Measurements from ENCODE around the gene EVA1A.

Gene EVA1A, protein sequence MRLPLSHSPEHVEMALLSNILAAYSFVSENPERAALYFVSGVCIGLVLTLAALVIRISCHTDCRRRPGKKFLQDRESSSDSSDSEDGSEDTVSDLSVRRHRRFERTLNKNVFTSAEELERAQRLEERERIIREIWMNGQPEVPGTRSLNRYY

DNA sequence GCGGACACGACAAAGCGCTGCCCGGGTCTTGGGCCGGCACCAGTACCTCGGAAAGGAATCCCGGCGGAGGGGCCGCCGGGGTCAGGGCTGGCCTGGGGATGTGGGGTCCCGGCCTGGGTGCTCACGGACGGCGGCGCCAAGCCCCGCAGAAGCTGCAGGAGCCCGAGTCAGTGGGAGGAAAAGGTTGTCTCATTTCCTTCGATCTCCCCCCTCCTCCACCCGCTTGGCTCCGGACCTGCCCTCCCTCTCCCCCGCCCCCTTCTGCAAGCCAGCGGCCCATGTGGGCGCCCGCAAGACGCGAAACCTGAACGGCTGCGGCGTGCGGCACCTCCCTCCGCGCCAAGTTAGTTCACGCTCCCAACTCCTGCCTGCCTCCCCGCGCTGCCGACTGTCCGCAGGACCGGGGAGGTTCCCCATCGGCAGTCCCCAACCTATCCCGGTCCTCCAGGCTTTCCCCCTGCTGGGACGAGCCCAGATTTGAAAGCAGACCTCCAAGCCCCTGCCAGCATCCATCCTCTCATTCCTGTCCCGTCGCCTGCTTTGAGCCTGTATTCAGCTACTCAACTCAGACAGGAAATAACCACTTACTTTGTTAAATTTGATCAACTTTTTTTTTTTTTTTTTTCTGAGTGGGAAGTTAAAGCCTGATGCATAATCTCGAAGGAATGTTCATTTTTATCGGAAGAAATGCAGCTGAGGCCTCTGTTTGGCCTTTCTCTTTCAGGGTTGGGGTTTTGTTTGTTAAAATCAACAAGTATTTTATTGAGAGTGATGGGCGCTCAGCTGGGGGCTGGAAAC is at the start of gene EVA1A:
EVA1A (minus strand) TSS at position 172 of the 798 bp plus-strand sequence. CDS start 42,799 bp downstream, outside the sequence.
- Histone ChIP-seq H3K4me1 (ENCODE audit: control insufficient read depth in 5 of 5, insufficient read depth in 5 of 5, low read length in 5 of 5) (peaks cover 0 to 20% (median 10%) of the 10 kb centered on the region in 5 donors), H3K4me3 (ENCODE audit: low read depth in 1 of 5, low read length in 5 of 5) (peak within 1 kb of the TSS; percentile 39 to 65 (median 61)), H3K27ac (ENCODE audit: low read depth, low read length) (no peak within 1 kb of the TSS), H3K27me3 (ENCODE audit: control insufficient read depth in 5 of 5, insufficient read depth in 4 of 5, low read length in 5 of 5) (peaks cover 0 to 11% (median 10%) of the 10 kb centered on the region in 5 donors), H3K36me3 (ENCODE audit: control insufficient read depth in 5 of 5, insufficient read depth in 5 of 5, low read length in 5 of 5) (no peaks in the 10 kb centered on the region), H3K9me3 (ENCODE audit: control insufficient read depth in 5 of 5, low read length in 5 of 5) (no peaks in the 10 kb centered on the region), H3K9ac (ENCODE audit: low read length in 5 of 5) (peak within 1 kb of the TSS in 1 of 5 donors; percentile 55)

DNA sequence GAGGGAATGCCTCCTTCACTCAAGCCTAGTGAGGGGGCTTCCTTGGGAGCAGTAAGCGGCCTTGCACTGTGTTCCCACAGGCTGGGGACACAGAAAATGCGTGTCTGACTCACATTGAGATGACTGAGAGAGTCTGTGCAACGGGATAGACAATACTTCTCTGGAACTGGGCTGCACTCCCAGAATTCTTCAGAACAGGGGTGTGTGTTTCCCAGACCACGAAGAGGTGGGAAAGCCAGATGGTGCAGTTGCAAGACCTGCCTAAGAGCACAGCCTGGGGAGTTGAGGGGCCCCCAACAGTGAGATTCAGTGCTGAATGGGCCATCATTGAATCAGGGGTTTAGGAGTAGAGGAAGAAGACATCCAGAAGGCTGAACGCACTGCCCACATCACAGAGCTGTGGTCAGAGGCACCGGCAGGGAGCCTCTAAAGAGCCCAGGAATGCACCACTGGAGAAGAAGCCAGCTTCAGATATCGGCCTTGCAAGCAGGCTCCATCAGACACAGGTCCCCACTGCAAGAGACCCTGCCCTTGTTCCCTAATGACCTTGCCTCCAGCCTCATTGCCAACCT is 49.3 kb upstream of the EVA1A start:
- Histone ChIP-seq H3K27ac (ENCODE audit: low read depth, low read length) (no peak overlapping the region), H3K4me1 (ENCODE audit: control insufficient read depth in 5 of 5, insufficient read depth in 5 of 5, low read length in 5 of 5) (peaks cover 0 to 32% (median 25%) of the 10 kb centered on the region in 5 donors), H3K9me3 (ENCODE audit: control insufficient read depth in 5 of 5, low read length in 5 of 5) (no peaks in the 10 kb centered on the region), H3K4me3 (ENCODE audit: low read depth in 1 of 5, low read length in 5 of 5) (no peak overlapping the region), H3K27me3 (ENCODE audit: control insufficient read depth in 5 of 5, insufficient read depth in 4 of 5, low read length in 5 of 5) (peaks cover 6 to 26% (median 9%) of the 10 kb centered on the region in 5 donors), H3K9ac (ENCODE audit: low read length in 5 of 5) (no peak overlapping the region), H3K36me3 (ENCODE audit: control insufficient read depth in 5 of 5, insufficient read depth in 5 of 5, low read length in 5 of 5) (no peaks in the 10 kb centered on the region)

DNA sequence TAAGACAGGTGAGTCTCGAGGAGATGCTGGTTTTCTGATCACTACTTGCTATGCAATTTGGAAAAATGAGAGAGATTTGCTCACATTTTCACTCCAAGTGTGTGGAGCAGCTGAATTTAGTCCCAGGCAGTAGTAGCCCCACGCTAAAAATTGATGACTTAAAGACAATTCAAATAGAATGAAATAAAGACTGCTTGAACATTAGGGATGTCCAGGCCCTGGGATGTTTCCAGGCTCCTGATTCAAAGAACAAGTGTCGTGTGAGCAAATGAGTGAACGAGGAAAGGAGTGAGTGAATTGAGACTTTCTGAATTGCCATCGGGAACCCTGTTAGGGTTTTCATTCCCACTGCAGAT is 48.6 kb upstream of the EVA1A start:
- Histone ChIP-seq H3K4me3 (ENCODE audit: low read depth in 1 of 5, low read length in 5 of 5) (no peak overlapping the region), H3K9me3 (ENCODE audit: control insufficient read depth in 5 of 5, low read length in 5 of 5) (no peaks in the 10 kb centered on the region), H3K9ac (ENCODE audit: low read length in 5 of 5) (no peak overlapping the region), H3K27ac (ENCODE audit: low read depth, low read length) (no peak overlapping the region), H3K4me1 (ENCODE audit: control insufficient read depth in 5 of 5, insufficient read depth in 5 of 5, low read length in 5 of 5) (peaks cover 0 to 32% (median 23%) of the 10 kb centered on the region in 5 donors), H3K27me3 (ENCODE audit: control insufficient read depth in 5 of 5, insufficient read depth in 4 of 5, low read length in 5 of 5) (peaks cover 6 to 26% (median 9%) of the 10 kb centered on the region in 5 donors), H3K36me3 (ENCODE audit: control insufficient read depth in 5 of 5, insufficient read depth in 5 of 5, low read length in 5 of 5) (no peaks in the 10 kb centered on the region)

DNA sequence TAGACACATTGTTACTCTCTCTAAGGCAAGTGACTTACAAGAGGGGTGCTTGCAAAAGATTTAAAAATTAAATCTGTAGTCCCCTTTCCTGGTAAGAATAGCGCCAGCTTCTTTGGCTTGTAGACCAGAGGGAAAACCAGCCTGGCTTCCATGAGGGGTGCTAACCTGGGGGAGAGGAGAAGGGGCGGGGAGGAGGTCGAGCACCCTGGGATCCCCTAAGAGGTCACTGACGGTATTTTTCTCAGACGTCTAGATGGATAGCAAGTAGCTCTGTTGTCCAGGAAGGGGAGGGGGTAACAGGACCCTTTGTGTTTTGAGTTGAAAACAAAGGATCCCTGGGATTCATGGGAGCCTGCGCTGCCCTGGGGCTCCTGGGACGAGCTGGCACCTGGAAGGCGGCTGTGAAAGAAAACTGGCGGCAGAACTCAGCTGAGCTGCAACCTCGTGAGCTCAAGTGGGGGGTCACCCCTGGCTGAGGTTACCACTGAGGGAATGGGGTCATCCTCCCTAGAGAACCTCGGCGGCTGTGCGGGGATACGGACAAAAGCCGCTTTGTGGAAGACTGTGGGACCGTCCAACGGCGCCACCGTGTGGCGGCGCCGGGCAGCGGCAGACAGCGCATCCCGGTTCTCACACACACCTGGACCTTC is 48.1 kb upstream of the EVA1A start:
- H3K36me3 ChIP-seq (ENCODE audit: control insufficient read depth in 5 of 5, insufficient read depth in 5 of 5, low read length in 5 of 5) = no peaks in the 10 kb centered on the region
- peaks cover 6 to 26% (median 9%) of the 10 kb centered on the region in 5 donors for H3K27me3 ChIP-seq (ENCODE audit: control insufficient read depth in 5 of 5, insufficient read depth in 4 of 5, low read length in 5 of 5)
- peak overlapping the region in 1 of 5 donors; percentile 3 for H3K9ac ChIP-seq (ENCODE audit: low read length in 5 of 5)
- H3K4me3 ChIP-seq (ENCODE audit: low read depth in 1 of 5, low read length in 5 of 5) = peak overlapping the region in 2 of 5 donors; percentile 42 to 47
- no peaks in the 10 kb centered on the region for H3K9me3 ChIP-seq (ENCODE audit: control insufficient read depth in 5 of 5, low read length in 5 of 5)
- no peak overlapping the region for H3K27ac ChIP-seq (ENCODE audit: low read depth, low read length)
- peaks cover 0 to 30% (median 18%) of the 10 kb centered on the region in 5 donors for H3K4me1 ChIP-seq (ENCODE audit: control insufficient read depth in 5 of 5, insufficient read depth in 5 of 5, low read length in 5 of 5)

DNA sequence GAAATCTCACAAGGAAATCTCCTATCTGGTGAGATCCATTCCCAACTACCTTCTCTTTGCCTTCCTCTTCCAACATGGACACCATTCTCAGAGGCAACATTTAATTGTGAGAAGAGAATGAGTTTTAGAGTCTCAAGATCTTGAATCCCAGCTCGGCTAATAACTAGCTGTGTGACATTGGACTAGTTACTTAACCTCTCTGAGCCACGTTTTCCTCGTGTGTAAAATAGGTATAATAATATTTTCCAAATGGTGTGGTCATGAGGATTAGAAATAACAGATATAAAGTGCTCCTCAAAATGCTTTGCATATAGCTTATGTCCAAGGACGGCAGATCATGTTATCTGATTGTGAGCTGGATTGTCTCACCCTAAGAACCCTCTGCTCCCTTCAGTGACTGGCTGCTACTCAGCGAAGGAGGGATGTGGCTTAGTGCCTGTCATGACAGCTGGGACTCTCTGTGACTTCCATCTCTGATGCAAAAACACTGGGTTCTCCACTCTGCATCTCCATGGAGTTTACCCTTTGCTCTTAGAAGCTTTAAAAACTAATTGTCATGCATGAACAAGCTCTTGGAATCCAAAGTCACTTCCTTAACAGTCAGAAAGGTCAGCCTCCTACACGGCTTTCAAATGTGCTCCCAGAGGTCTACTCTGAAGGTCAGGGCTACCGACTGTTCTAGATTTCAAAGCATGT is 47.4 kb upstream of the EVA1A start:
- Histone ChIP-seq H3K4me3 (ENCODE audit: low read depth in 1 of 5, low read length in 5 of 5) (no peak overlapping the region), H3K27me3 (ENCODE audit: control insufficient read depth in 5 of 5, insufficient read depth in 4 of 5, low read length in 5 of 5) (peaks cover 6 to 26% (median 9%) of the 10 kb centered on the region in 5 donors), H3K9ac (ENCODE audit: low read length in 5 of 5) (no peak overlapping the region), H3K9me3 (ENCODE audit: control insufficient read depth in 5 of 5, low read length in 5 of 5) (no peaks in the 10 kb centered on the region), H3K4me1 (ENCODE audit: control insufficient read depth in 5 of 5, insufficient read depth in 5 of 5, low read length in 5 of 5) (peaks cover 0 to 25% (median 14%) of the 10 kb centered on the region in 5 donors), H3K27ac (ENCODE audit: low read depth, low read length) (no peak overlapping the region), H3K36me3 (ENCODE audit: control insufficient read depth in 5 of 5, insufficient read depth in 5 of 5, low read length in 5 of 5) (no peaks in the 10 kb centered on the region)

DNA sequence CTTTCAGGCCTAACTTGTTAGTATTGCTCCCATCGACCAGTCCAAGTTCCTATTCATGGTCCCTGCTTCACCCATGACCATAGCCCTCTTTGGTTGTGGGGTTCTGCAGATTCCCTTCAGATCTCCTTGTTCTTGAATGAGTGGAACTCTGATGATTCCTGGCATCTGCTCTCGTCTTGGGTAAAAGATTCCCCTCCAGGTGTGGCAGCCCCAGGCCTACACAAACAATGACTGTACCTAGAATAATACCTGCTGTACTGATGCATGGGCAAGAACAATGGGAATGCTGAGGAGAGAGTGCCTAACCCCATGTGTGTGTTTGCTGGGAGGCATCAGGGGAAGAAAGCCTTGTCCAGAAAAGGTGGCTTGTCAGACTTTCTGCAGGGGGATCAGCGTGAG is 46.7 kb upstream of the EVA1A start:
- H3K9ac ChIP-seq (ENCODE audit: low read length in 5 of 5) = no peak overlapping the region
- H3K36me3 ChIP-seq (ENCODE audit: control insufficient read depth in 5 of 5, insufficient read depth in 5 of 5, low read length in 5 of 5) = no peaks in the 10 kb centered on the region
- no peak overlapping the region for H3K4me3 ChIP-seq (ENCODE audit: low read depth in 1 of 5, low read length in 5 of 5)
- H3K27ac ChIP-seq (ENCODE audit: low read depth, low read length) = no peak overlapping the region
- peaks cover 0 to 17% (median 6%) of the 10 kb centered on the region in 5 donors for H3K4me1 ChIP-seq (ENCODE audit: control insufficient read depth in 5 of 5, insufficient read depth in 5 of 5, low read length in 5 of 5)
- H3K9me3 ChIP-seq (ENCODE audit: control insufficient read depth in 5 of 5, low read length in 5 of 5) = no peaks in the 10 kb centered on the region
- H3K27me3 ChIP-seq (ENCODE audit: control insufficient read depth in 5 of 5, insufficient read depth in 4 of 5, low read length in 5 of 5) = peaks cover 6 to 26% (median 9%) of the 10 kb centered on the region in 5 donors

DNA sequence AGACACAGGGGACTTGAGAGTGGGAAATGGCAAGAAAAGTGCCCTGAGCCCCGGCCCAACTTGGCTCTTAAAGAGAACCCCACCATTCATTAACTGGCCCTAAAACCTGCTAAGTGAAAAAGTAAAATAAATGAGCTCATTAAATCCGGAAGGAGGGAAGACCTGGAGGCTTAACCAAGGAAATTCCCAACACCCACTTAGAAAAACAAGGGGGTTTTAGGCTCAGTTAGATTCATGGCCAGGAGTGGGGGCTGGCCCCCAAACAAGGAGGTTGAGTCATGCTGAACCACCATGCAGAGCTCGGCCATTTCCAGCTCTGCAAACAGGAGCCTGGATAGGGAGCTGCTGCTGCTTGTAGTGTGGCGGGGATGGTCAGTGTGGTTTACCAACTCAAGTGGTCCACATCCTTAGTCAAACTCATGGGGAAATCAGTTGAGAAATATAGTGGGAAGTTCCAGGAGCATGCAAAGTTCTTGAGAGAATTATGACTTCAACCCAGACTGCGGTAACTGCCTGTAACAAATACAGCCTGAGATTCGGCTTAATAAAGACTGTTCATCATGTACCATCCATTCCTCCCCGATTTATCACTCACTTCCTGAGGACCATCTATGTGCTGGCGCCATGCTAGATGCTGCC is 46.1 kb upstream of the EVA1A start:
- Histone ChIP-seq H3K4me1 (ENCODE audit: control insufficient read depth in 5 of 5, insufficient read depth in 5 of 5, low read length in 5 of 5) (peaks cover 0 to 13% (median 4%) of the 10 kb centered on the region in 5 donors), H3K27ac (ENCODE audit: low read depth, low read length) (no peak overlapping the region), H3K4me3 (ENCODE audit: low read depth in 1 of 5, low read length in 5 of 5) (no peak overlapping the region), H3K9me3 (ENCODE audit: control insufficient read depth in 5 of 5, low read length in 5 of 5) (no peaks in the 10 kb centered on the region), H3K9ac (ENCODE audit: low read length in 5 of 5) (no peak overlapping the region), H3K36me3 (ENCODE audit: control insufficient read depth in 5 of 5, insufficient read depth in 5 of 5, low read length in 5 of 5) (no peaks in the 10 kb centered on the region), H3K27me3 (ENCODE audit: control insufficient read depth in 5 of 5, insufficient read depth in 4 of 5, low read length in 5 of 5) (peaks cover 6 to 26% (median 9%) of the 10 kb centered on the region in 5 donors)

DNA sequence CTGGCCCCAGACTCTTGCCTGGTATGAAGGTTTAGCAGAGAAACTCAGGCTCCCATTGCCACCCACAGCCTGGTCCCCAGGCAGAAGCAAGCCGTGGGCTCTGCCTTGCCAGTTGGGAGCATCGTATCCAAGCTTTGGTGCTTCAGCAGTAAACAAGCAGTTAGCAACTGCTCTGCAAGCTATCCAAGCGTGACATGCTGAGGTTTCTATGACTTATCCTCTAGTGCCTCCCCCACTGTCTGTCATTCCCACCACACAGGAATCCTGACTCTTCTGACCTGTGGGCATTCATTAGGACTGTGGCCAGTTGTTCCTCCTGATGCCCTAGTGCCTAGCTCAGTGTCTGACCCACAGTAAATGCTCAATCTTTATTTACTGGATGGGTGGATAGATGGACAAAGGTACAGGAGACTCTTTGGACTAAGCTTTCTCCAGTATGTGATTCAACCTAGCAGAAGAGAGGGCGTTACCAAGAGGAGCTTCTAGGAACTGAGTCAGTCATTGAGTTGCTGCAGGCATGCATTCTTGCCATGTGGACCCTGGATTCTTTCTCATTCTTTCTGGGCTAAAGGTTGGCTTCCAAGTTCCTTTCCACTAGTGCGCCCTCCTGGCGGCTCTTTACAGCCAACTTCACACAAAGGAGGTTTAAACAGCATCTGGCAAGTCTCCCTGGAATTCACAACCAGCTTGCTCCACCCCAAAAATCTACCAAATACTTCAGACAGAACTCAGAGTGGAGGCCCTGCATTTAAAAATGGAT is 45.2 kb upstream of the EVA1A start:
- no peak overlapping the region for H3K4me3 ChIP-seq (ENCODE audit: low read depth in 1 of 5, low read length in 5 of 5)
- H3K27ac ChIP-seq (ENCODE audit: low read depth, low read length) = no peak overlapping the region
- H3K9ac ChIP-seq (ENCODE audit: low read length in 5 of 5) = no peak overlapping the region
- H3K4me1 ChIP-seq (ENCODE audit: control insufficient read depth in 5 of 5, insufficient read depth in 5 of 5, low read length in 5 of 5) = peaks cover 0 to 13% (median 4%) of the 10 kb centered on the region in 5 donors
- peaks cover 0 to 3% (median 0%) of the 10 kb centered on the region in 5 donors for H3K9me3 ChIP-seq (ENCODE audit: control insufficient read depth in 5 of 5, low read length in 5 of 5)
- peaks cover 6 to 26% (median 9%) of the 10 kb centered on the region in 5 donors for H3K27me3 ChIP-seq (ENCODE audit: control insufficient read depth in 5 of 5, insufficient read depth in 4 of 5, low read length in 5 of 5)
- no peaks in the 10 kb centered on the region for H3K36me3 ChIP-seq (ENCODE audit: control insufficient read depth in 5 of 5, insufficient read depth in 5 of 5, low read length in 5 of 5)

All from subcutaneous abdominal adipose tissue (tissue), 5 donors.